Urinary bladder (tissue), 4 donors: ENCODE data around the gene DGKB. TPM values are rescaled to one million over a fixed set of nuclear protein-coding genes. Genes with fewer than 3 reads are reported as not detected.

Source experiments
- DNase-seq: peaks from one replicate; pipeline ENCODE4 v3.0.0-alpha.2; 2015; ENCODE audit errors: extremely low spot score
- H3K27ac ChIP-seq: one replicate; pipeline ENCODE4 v1.5.1; 2013; ENCODE audit warnings: low read depth, mild to moderate bottlenecking, moderate library complexity
- H3K36me3 ChIP-seq: one replicate; pipeline ENCODE4 v1.6.1; 2013; ENCODE audit warnings: mild to moderate bottlenecking, moderate library complexity; ENCODE audit not compliant: insufficient read depth
- H3K4me1 ChIP-seq: one replicate; pipeline ENCODE4 v1.6.1; 2013; ENCODE audit warnings: mild to moderate bottlenecking, moderate library complexity; ENCODE audit not compliant: insufficient read depth
- H3K4me3 ChIP-seq: one replicate; pipeline ENCODE4 v1.5.1; 2013; ENCODE audit warnings: low read depth, low read length
- WGBS: extraction: QIAGEN DNeasy Blood & Tissue Kit; methylation state at CpG from one replicate; pipeline ENCODE4 v1.1.7; 2013; 5-methylcytosine and 5-hydroxymethylcytosine counted together
- polyA plus RNA-seq: library from polyadenylated mRNA; stranded (reverse); fragments of 200-250 nt; gene quantifications from one replicate; pipeline ENCODE4 v1.2.3, GENCODE V29; 2013
- total RNA-seq: library from RNA; depleted of rRNA; stranded (reverse); fragments of >200 nt; gene quantifications from one replicate; pipeline ENCODE4 v1.2.3, GENCODE V29; 2014
- donor health status: healthy with polysubstance abuse.
- donor health status: healthy.

DGKB gene
- total and polyA plus RNA-seq, 2 donors: 1.2 to 22.5 TPM

DNA sequence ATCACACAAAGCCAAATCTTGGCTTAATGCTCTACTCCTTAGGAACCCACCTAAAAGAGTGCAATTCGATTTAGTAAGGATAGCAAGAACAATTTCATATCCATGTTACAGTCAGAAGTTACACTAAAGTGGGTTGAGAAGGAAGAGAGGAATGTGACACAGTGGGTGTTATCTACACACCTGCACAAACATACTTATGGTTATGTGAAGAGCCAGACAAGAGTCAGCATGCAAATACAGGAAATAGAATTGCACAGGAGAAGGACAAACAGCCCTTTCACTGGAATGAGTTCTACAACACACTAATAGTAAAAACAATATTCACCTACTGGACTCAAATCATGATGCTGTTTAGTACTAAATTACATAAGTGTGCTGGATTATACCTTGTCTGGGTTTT, 262.8 kb downstream of the DGKB start:
- Histone ChIP-seq H3K36me3 (no peaks in the 10 kb centered on the region), H3K27ac (no peak overlapping the region), H3K4me1 (no peaks in the 10 kb centered on the region), H3K4me3 (no peak overlapping the region)
- WGBS: 68% methylated on average over 1 of the region's 1 CpG
- no peak for DNase-seq

DNA sequence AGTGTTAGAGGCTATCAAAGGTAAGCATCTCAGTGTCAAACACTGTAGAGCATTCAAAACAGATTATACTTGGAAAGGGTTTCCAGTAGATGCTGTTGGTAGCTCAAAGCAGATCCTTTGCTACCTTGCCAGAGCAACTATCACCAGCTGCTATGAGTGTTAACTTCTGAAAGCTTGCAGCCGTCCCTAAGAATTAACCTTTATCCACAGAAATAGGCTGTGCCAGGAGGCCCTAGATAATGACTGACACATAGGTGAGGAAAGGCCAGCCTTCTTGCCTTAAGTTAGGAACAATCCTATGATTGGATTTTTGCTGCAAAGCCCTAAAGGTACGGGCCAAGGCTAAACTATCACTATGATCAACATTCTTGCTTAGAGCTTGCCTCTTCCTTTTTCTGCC, 263.2 kb downstream of the DGKB start:
- Histone ChIP-seq H3K27ac (no peak overlapping the region), H3K4me3 (no peak overlapping the region), H3K36me3 (no peaks in the 10 kb centered on the region), H3K4me1 (no peaks in the 10 kb centered on the region)
- no peak for DNase-seq
- WGBS: 58% methylated on average over 2 of the region's 2 CpGs

DNA sequence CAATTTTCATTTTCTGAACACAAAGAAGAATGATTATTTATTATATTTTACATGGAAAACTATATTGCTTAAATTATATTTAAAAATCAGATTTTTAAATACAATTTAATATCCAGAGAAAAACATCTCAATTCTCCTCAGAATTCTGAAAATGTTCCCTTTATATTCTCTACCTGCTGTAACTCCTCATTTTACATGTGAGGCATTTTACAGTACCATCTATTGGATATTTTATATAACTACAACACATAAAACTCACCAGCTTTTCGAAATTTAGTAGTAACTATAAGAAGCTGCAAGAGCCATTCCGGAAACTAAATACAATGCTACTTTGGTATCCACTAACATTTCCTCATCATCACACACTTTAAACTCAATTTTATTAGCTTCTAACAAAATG, 264.6 kb downstream of the DGKB start:
- Histone ChIP-seq H3K4me3 (no peak overlapping the region), H3K36me3 (no peaks in the 10 kb centered on the region), H3K27ac (no peak overlapping the region), H3K4me1 (no peaks in the 10 kb centered on the region)
- 62% methylated on average over 2 of the region's 2 CpGs for WGBS
- DNase-seq: no peak

DNA sequence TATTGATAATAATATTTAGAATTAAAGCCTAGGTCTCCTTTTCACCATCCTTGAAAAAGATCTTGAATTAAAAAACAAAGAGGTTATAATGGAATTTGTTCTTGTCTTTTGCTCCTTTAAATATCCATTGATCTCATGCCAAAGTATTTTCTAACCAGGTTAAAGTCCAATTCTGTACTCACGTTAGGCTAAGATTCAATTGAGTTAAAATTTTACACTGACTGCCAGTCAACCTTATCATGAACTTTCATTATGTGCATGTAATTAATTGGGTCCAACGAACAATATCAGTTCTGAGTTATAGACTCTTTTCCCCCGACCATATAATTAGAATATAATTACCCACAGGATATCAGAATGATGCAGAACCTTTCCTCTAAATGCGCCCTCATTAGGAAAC, 266.6 kb downstream of the DGKB start:
- Histone ChIP-seq H3K4me1 (no peaks in the 10 kb centered on the region), H3K4me3 (no peak overlapping the region), H3K36me3 (no peaks in the 10 kb centered on the region), H3K27ac (no peak overlapping the region)
- no peak for DNase-seq
- whole genome bisulfite sequencing: 82% methylated on average over 4 of the region's 4 CpGs

DNA sequence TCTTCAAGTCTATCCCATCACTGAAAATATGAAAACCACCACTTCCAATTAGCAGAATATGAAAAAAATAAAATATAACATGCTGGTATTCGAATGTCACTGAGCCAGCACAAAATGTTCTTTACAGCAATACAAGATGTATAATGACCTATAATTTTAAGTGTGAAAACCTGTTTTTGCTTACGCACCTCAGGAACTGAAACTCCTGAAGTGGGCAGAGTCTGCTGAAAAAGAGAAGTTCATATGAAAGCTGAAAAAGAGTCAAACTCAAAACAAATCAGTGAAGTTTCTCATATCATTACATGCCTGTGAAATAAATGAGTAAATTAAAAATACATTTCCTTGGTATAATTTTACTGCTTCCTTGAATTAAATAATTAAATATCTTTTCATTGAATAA, 272.5 kb downstream of the DGKB start:
- 93% methylated on average over 2 of the region's 2 CpGs for WGBS
- no peak for DNase-seq
- Histone ChIP-seq H3K4me1 (no peaks in the 10 kb centered on the region), H3K4me3 (no peak overlapping the region), H3K36me3 (no peaks in the 10 kb centered on the region), H3K27ac (no peak overlapping the region)

DNA sequence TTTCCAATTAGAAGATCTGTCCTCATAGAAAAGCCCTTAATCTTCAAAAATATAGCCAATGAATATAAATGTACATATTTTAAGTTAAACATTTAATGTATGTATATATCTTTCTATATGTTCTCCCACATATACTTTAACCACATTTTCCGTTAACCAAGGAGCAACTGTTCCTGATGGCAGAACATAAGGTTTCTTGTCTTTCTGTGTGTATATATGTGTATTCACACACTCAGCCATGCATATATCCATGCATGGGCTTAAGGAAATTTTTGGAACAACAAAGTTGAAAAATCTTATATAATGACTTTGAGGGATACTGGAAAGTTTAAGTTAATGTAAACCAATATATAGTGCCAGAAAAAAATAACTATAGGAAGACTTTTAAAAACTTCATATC, 274.0 kb downstream of the DGKB start:
- WGBS: 94% methylated on average over 1 of the region's 1 CpG
- no peak overlapping the region for H3K27ac ChIP-seq
- H3K4me3 ChIP-seq: no peak overlapping the region
- DNase-seq: no peak
- no peaks in the 10 kb centered on the region for H3K4me1 ChIP-seq
- no peaks in the 10 kb centered on the region for H3K36me3 ChIP-seq

DNA sequence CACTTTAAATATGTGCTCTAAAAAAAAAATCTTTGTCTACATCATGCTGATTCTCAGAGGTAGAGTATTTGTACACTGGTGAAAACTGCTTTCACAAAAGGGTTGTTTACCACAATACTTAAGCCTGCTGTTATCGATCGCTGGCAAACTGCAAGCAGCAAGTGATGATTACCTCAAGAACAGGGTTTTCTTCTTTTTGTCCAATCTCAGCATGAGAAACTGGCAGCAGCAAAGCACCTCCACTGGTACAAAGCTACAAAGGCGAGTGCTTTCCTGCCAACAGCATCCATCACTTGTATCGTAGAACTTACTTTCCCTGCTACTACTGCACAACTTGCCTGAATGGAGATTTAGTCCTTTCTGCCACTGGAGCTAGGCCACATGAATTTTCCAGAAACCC, 276.5 kb downstream of the DGKB start:
- H3K4me1 ChIP-seq: no peaks in the 10 kb centered on the region
- DNase-seq: no peak
- H3K27ac ChIP-seq: no peak overlapping the region
- no peaks in the 10 kb centered on the region for H3K36me3 ChIP-seq
- H3K4me3 ChIP-seq: no peak overlapping the region
- 89% methylated on average over 4 of the region's 4 CpGs for WGBS

DNA sequence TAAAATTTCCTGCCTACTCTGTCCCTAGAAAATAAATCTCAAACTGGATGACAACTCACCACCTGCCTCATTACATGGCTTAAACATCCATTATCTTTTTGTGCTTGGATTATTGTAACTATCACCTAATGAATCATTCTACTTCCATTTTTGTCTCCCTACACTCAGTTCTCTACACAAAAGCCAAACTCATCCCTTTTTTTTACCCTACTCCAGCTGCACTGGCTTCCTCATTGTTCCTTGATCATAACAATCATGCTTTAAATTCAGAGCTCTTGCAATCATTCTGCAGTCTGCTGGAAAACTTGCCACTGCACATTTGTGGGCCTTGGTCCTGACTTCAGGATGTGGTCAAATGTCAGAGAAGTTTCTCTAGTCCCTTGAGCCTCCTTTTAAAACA, 280.0 kb downstream of the DGKB start:
- Histone ChIP-seq H3K27ac (no peak overlapping the region), H3K4me1 (no peaks in the 10 kb centered on the region), H3K4me3 (no peak overlapping the region), H3K36me3 (no peaks in the 10 kb centered on the region)
- DNase-seq: no peak

DNA sequence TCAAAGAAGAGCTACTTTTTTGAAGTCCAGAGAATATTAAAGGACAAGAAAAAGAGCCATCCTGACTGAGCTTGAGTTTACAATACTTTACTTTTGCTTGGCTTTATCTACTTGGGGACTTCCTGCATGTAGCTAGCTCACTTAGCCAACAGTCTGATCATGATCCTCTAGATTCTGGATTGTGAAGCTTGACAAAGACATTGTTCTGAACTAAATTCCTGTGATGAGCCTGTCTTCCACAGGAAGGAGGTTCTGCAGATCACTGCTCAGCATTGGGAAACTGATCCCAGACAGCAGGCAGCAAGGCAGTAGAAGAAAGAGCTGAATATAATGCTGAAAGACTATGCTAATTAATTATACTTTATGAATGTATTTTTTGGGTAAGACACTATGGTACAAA, 296.4 kb downstream of the DGKB start:
- H3K36me3 ChIP-seq: no peaks in the 10 kb centered on the region
- no peak overlapping the region for H3K4me3 ChIP-seq
- DNase-seq: no peak
- no peak overlapping the region for H3K27ac ChIP-seq
- H3K4me1 ChIP-seq: no peaks in the 10 kb centered on the region

DNA sequence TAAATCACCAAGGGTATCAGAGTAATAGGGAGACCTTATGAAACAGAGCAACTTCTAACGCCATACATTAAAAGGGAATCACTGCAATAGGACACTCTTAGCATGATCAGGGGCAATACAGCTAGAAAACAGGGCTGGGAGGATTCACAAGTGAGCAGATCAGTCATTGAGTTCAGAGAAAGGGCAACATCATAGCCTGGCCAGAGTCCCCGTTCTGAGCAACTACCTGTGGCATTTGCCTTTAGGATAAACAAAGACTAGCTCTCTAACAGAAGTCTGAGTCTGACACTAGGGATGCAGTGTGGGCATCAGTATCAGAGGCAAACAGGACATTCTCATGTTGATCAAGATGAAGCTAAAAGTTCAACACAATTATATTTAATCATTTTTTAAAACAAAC, 297.9 kb downstream of the DGKB start:
- WGBS: 49% methylated on average over 2 of the region's 2 CpGs
- no peaks in the 10 kb centered on the region for H3K36me3 ChIP-seq
- H3K4me1 ChIP-seq: no peaks in the 10 kb centered on the region
- H3K4me3 ChIP-seq: no peak overlapping the region
- no peak for DNase-seq
- no peak overlapping the region for H3K27ac ChIP-seq

DNA sequence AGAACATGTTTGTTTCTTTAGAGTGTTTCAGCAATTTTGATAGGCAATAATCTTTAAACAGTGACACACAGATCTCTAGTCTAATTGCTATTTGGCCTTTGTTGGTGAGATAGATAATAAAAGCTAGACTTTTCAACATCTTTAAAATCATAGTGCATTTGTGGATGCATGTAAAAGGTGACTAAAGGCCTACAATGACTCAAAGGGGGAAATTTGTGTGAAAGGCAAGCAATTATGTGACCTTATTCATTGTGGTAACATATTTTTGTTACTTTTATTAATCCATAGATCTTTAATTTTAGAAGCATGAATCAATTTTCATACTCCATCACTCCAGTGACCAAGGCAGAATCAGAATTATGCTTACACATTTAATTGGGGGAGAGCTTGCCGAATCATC, 299.7 kb downstream of the DGKB start:
- 97% methylated on average over 1 of the region's 1 CpG for WGBS
- H3K36me3 ChIP-seq: no peaks in the 10 kb centered on the region
- H3K27ac ChIP-seq: no peak overlapping the region
- no peak overlapping the region for H3K4me3 ChIP-seq
- DNase-seq: no peak
- H3K4me1 ChIP-seq: no peaks in the 10 kb centered on the region

DNA sequence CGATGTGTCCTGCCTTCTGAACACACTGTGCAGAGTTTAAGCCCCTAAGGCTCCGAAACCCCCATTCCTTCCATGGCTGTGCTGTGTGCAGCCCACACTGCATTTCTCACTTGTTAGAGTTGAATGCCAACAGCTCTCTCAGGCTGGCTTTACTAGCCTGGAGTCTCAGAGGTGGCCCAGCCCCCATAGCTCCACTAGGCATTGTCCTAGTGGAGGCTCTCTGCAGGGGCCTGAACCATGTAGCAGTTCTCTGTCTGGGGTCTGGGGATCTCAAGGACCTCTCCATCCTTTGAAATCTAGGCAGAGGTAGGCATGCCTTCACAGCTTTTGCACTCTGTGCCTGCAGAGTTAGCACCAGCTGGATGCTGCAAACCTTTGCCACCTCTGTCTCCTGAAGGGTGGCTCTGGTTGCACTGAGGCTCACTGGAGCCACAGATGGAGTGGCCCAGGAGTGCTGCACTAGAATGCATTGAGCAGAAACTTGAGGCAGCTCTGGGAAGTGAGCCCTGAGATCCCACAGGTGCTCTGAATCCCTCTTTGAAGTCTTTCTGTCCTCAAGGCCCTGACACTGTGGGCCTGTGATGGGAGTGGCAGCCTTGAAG, 301.7 kb downstream of the DGKB start:
- Histone ChIP-seq H3K27ac (no peak overlapping the region), H3K4me1 (no peaks in the 10 kb centered on the region), H3K4me3 (no peak overlapping the region), H3K36me3 (no peaks in the 10 kb centered on the region)
- no peak for DNase-seq
- 94% methylated on average over 2 of the region's 2 CpGs for WGBS

DNA sequence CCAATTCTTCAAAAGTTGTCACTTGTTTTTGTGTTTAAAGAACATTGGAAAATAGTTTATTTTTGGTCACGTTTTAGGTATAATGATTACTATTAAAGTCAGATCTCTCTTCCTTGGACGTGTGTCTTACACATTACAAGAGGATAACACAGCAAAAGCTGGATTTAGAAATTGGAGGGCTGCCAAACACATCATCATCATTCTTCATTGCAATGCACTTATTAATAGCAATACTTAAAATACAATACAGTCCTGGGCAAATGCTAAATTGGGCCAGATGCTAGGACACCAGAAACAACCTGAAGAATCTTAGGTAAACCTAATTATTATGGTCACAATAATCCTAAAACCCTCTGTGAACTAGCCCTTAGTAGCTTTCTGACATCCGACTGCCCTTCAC, 303.6 kb downstream of the DGKB start:
- no peak for DNase-seq
- 38% methylated on average over 3 of the region's 3 CpGs for WGBS

DNA sequence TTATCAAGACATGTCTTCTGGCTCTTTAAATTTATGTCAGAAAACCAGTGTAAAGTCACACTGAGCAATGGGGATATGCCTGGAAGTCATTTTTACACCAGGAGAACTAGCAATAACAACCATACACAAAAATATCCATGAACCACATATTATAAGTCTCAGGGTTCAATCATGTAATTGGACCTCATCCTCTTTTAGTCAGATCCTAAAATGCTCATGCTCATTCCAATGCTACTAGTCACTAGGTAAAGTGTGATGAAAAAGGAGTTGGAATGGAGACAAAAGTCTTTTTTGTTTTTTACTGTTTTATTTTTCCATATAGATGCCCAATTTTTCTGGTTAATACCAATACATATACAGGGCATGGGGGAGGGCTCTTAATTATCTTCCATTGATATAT, 306.1 kb downstream of the DGKB start:
- H3K4me1 ChIP-seq: no peaks in the 10 kb centered on the region
- H3K36me3 ChIP-seq: no peaks in the 10 kb centered on the region
- no peak overlapping the region for H3K27ac ChIP-seq
- no peak for DNase-seq
- H3K4me3 ChIP-seq: no peak overlapping the region

More for the DNA sequence above, 303.6 kb downstream of the DGKB start:
- Histone ChIP-seq H3K4me3 (no peak overlapping the region), H3K4me1 (no peaks in the 10 kb centered on the region), H3K36me3 (no peaks in the 10 kb centered on the region), H3K27ac (no peak overlapping the region)

DNA sequence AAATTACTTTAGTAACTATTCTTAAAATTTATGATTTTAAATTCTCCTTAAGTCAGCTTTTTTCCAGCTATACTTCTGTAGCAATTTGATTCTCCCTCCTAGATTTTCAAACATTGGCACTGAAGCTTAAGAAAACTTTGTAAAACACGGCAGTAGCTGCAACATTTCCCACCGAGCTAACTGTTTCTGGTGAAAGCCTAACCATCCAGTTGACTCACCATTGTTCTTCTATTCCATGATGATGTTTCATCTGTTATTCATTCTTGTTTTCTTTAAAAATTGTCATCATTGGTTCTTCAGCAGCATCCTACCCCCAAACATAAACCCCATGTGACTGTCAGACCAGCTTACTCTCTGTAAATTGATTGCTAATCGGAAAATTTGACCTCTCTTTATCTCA, 312.3 kb downstream of the DGKB start:
- H3K36me3 ChIP-seq: no peaks in the 10 kb centered on the region
- 85% methylated on average over 3 of the region's 3 CpGs for WGBS

More for the DNA sequence above, 312.3 kb downstream of the DGKB start:
- Histone ChIP-seq H3K4me3 (no peak overlapping the region), H3K27ac (no peak overlapping the region), H3K4me1 (no peaks in the 10 kb centered on the region)
- no peak for DNase-seq
